Stomach (tissue), 9 donors: Measurements from ENCODE around the gene NEBL. TPM values are rescaled to one million over a fixed set of nuclear protein-coding genes. Genes with fewer than 3 reads are reported as not detected.

Experiments
- DNase-seq, 2 donors: peaks; one replicate each; pipeline versions ENCODE4 v3.0.0 to v3.0.0-alpha.2; 2013 to 2019
- H3K27ac ChIP-seq, 5 donors: fragments of 200-600 bp in 4 of 5; sonication (generic) in 4 of 5; one replicate each; pipeline ENCODE4 v1.5.1; 2013 to 2019; ENCODE audit warnings: mild to moderate bottlenecking in 1 of 5, moderate library complexity in 1 of 5
- H3K27me3 ChIP-seq, 3 donors: fragments of 200-600 bp; sonication (generic); one replicate each; pipeline ENCODE4 v1.5.1; 2017 to 2019; ENCODE audit warnings: mixed run types in 1 of 3
- H3K36me3 ChIP-seq, 4 donors: fragments of 200-600 bp; sonication (generic); 1 replicate in 3 of 4; 2 replicates in 1 of 4; pipeline ENCODE4 v1.5.1; 2016 to 2019
- H3K4me1 ChIP-seq, 4 donors: fragments of 200-600 bp; sonication (generic); one replicate each; pipeline ENCODE4 v1.5.1; 2016 to 2019
- H3K4me3 ChIP-seq, 4 donors: fragments of 200-600 bp; sonication (generic) in 3 of 4; one replicate each; pipeline ENCODE4 v1.5.1; 2016 to 2019; ENCODE audit warnings: mild to moderate bottlenecking in 1 of 4
- H3K9me3 ChIP-seq, 4 donors: fragments of 200-600 bp; sonication (generic); one replicate each; pipeline ENCODE4 v1.5.1; 2016 to 2019
- EP300 ChIP-seq: sonication (generic); formaldehyde crosslinking; IDR thresholded peaks from one replicate; pipeline ENCODE4 v1.6.1; 2017; ENCODE audit warnings: antibody characterized with exemption
- POLR2A ChIP-seq, 4 donors: fragments of 450-650 bp; IDR thresholded peaks; one replicate each; pipeline ENCODE4 v1.6.1; 2016; ENCODE audit warnings: antibody characterized with exemption in 4 of 4, control low read depth in 2 of 4, mild to moderate bottlenecking in 1 of 4, moderate library complexity in 1 of 4
- POLR2AphosphoS5 ChIP-seq, 3 donors: sonication (generic); formaldehyde crosslinking; IDR thresholded peaks; one replicate each; pipeline ENCODE4 v1.6.1; 2016; ENCODE audit warnings: antibody characterized with exemption in 3 of 3
- WGBS, 5 donors: extraction: QIAGEN DNeasy Blood & Tissue Kit in 3 of 5; methylation state at CpG; one replicate each; pipeline versions ENCODE4 v1.1.5 to v1.1.7; 2013 to 2018; 5-methylcytosine and 5-hydroxymethylcytosine counted together
- intact Hi-C: fragments of 100-400 bp; cut with DNase I; formaldehyde crosslinking; loops from one replicate; pipeline ENCODE4 v1.15.1; 2023; ENCODE audit warnings: low total_unique reads
- polyA plus RNA-seq, 3 donors: library from polyadenylated mRNA; stranded (reverse); fragments of 200-250 nt; gene quantifications; one replicate each; pipeline ENCODE4 v1.2.3, GENCODE V29; 2013
- total RNA-seq, 5 donors: library from RNA; depleted of rRNA; stranded (reverse); fragments of >200 nt; gene quantifications; one replicate each; pipeline versions ENCODE4 v1.1.0 to v1.2.3, GENCODE V29; 2014 to 2016
- TF ChIP-seq, protein P1 (sequence below), 7 experiments: fragments of 450-650 bp in 4 of 7; fragments of 200-600 bp in 3 of 7; sonication (generic) in 3 of 7; IDR thresholded peaks; one replicate each; pipeline ENCODE4 v1.5.1; 2016 to 2019; ENCODE audit warnings: antibody characterized with exemption in 7 of 7, control low read depth in 2 of 7, mild to moderate bottlenecking in 1 of 7
- donor health status: healthy with polysubstance abuse.
- donor health status: Bipolar disorder and iron deficiency.
- donor health status: healthy.

NEBL gene
- total and polyA plus RNA-seq, 8 donors, result 1.2 to 21.8 (median 5.9) TPM

GRCh38 chr10:20901110-20901509, 4.0 kb upstream of the NEBL start:
- Histone ChIP-seq H3K36me3 (no peaks in the 10 kb centered on the region), H3K9me3 (no peaks in the 10 kb centered on the region), H3K27ac (no peak overlapping the region), H3K4me3 (no peak overlapping the region), H3K27me3 (no peaks in the 10 kb centered on the region), H3K4me1 (no peaks in the 10 kb centered on the region)
- no peak for TF ChIP-seq EP300
- TF ChIP-seq POLR2A (IDR thresholded peaks at IDR 0.05), result no peak
- TF ChIP-seq POLR2AphosphoS5 (IDR thresholded peaks at IDR 0.05), result no peak
- TF ChIP-seq, protein P1, sequence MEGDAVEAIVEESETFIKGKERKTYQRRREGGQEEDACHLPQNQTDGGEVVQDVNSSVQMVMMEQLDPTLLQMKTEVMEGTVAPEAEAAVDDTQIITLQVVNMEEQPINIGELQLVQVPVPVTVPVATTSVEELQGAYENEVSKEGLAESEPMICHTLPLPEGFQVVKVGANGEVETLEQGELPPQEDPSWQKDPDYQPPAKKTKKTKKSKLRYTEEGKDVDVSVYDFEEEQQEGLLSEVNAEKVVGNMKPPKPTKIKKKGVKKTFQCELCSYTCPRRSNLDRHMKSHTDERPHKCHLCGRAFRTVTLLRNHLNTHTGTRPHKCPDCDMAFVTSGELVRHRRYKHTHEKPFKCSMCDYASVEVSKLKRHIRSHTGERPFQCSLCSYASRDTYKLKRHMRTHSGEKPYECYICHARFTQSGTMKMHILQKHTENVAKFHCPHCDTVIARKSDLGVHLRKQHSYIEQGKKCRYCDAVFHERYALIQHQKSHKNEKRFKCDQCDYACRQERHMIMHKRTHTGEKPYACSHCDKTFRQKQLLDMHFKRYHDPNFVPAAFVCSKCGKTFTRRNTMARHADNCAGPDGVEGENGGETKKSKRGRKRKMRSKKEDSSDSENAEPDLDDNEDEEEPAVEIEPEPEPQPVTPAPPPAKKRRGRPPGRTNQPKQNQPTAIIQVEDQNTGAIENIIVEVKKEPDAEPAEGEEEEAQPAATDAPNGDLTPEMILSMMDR (IDR thresholded peaks at IDR 0.05), result no peak
- WGBS, 5 donors, result 72 to 76% (median 73%) methylated on average over 5 of the region's 5 CpGs
- no peak for DNase-seq
- intact Hi-C loops, result no loop called here

DNA sequence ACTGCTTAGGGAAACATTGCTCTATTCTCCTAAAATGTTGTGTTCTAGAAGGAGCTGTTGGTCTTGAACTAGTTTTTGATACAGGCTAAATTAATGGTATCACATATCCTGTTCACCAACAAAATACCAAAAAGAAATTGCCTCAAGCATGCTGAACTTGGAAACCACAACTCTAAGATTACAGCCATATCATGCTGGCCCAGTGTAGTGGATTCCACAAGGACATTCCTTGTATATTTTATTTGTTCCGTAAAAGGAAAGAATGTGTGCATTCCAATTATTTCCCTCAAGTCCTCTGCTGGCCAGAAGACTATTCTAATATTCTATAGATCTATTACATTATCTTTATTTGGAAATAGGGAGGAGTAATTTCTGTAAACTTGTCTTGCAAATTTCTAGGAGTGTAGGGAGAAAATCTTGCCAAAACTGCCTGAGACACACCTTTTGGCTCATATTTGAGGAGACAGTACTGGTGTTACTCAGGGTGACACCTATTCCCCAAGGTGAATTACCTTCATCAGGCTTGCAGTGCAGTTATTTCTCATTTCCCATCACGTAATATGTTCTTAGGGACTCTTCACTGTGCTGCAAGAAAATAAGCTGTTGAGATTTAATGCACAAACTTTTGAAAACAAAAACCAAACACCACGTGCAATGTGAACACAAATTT, 1.9 kb upstream of the NEBL start:
- no peaks in the 10 kb centered on the region for H3K27me3 ChIP-seq
- H3K4me1 ChIP-seq, result no peaks in the 10 kb centered on the region
- 59 to 77% (median 72%) methylated on average over 3 of the region's 3 CpGs for WGBS, 5 donors
- no peaks in the 10 kb centered on the region for H3K36me3 ChIP-seq
- no peak for DNase-seq
- no peak overlapping the region for H3K4me3 ChIP-seq
- intact Hi-C loops, result no loop called here
- no peaks in the 10 kb centered on the region for H3K9me3 ChIP-seq
- H3K27ac ChIP-seq, result no peak overlapping the region
- TF ChIP-seq, protein P1 (IDR thresholded peaks at IDR 0.05), result no peak
- TF ChIP-seq EP300 (no peak), POLR2A (IDR thresholded peaks at IDR 0.05) (no peak), POLR2AphosphoS5 (IDR thresholded peaks at IDR 0.05) (no peak)

GRCh38 chr10:20893297-20893696, 3.8 kb downstream of the NEBL start:
- WGBS, 5 donors, result 66 to 81% (median 78%) methylated on average over 1 of the region's 1 CpG
- Histone ChIP-seq H3K27ac (no peak overlapping the region), H3K4me3 (no peak overlapping the region), H3K36me3 (no peaks in the 10 kb centered on the region), H3K4me1 (no peaks in the 10 kb centered on the region), H3K9me3 (no peaks in the 10 kb centered on the region), H3K27me3 (no peaks in the 10 kb centered on the region)
- intact Hi-C loops, result no loop called here
- DNase-seq, result no peak
- TF ChIP-seq POLR2A (IDR thresholded peaks at IDR 0.05), result no peak
- no peak for TF ChIP-seq EP300
- TF ChIP-seq, protein P1 (IDR thresholded peaks at IDR 0.05), result no peak
- no peak for TF ChIP-seq POLR2AphosphoS5 (IDR thresholded peaks at IDR 0.05)

DNA sequence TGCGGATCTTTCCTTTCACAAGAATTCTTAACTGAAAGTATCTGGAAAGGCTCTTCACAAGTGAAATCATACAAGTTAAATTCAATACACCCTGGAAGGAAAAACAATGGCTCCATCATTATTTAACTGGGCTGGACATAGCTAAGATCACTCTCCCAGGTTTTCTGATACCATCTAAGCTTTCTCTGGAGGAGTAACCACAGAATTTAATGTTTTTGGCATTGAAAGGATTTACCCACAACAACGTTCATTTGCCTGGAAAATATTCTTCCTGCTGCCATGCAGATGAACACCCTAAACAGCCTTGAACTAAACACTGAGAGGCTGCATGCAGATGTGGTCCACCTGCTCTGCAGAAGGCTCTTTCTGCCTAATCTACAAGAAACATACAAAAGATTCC, 4.3 kb downstream of the NEBL start:
- Histone ChIP-seq H3K27me3 (no peaks in the 10 kb centered on the region), H3K36me3 (no peaks in the 10 kb centered on the region), H3K4me1 (no peaks in the 10 kb centered on the region), H3K4me3 (no peak overlapping the region), H3K27ac (no peak overlapping the region), H3K9me3 (no peaks in the 10 kb centered on the region)
- DNase-seq, result no peak
- TF ChIP-seq EP300 (no peak), POLR2AphosphoS5 (IDR thresholded peaks at IDR 0.05) (no peak), POLR2A (IDR thresholded peaks at IDR 0.05) (no peak)
- TF ChIP-seq, protein P1 (IDR thresholded peaks at IDR 0.05), result no peak
- WGBS, 5 donors, result 65 to 75% (median 73%) methylated on average over 2 of the region's 2 CpGs
- intact Hi-C loops, result no loop called here
